GM21737 (cell line): ENCODE data around the gene SEC63.
"Not testable (repeated sequence)": the region's sequence is repeated elsewhere in the genome, so short reads cannot be mapped to it uniquely, and the experiment has no call there.

Experiments used
- ATAC-seq: cut with Tn5 transposase; IDR thresholded peaks from one replicate; pipeline ENCODE4 v1.9.1; 2021; ENCODE audit warnings: mild to moderate bottlenecking, moderate library complexity; ENCODE audit not compliant: unreplicated experiment

The SEC63 gene

DNA sequence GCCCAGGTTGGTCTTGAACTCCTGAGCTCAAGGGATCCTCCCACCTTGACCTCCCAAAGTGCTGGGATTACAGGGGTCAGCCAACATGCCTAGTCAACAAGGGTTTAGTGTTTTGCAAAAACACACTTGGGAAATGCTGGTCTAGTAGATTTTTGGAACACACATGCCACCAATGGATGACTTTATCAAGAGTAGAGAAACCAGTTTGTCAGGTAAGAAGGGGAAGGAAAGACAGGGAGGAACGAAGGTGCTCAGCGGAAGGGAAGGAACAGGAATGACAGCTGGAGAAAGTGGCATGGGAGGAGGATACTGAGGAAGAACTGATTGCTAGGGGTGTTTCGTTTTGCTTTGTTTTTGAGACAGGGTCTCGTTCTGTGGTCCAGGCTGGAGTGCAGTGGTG is 15.6 kb upstream of the SEC63 start:
- ATAC-seq, result no peak

DNA sequence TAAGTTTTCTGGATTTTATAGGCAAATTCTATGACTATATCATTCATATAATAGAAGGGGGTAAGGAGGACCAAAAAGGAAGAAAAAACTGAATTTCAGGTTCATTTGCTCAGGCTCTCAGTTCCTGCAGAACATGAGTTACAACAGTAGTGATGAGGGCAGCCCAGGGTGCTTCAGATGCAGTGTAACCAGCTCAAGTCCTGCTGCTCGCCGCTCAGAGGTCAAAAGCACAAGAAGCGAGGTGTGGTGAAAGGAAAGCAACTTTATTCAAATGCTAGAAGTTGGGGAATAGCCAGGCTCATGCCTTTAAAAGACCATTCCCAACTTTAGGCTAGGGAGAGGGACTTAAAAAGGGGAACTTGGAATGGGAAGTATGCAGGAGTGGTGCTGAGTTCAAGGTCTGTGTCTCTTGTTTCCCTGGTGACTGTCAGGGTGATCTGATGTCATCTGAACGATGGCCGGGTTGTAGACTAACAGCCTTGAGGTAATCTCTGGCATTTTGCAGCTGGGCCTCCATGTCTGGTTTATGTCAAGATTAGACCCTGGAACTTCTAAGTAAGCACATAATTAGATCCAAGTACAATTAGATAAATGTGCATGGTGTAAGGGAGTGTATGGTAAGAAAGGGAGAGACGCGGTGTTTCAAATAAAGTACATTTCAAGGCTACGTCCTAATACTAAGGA is 14.5 kb upstream of the SEC63 start:
- ATAC-seq, result no peak

DNA sequence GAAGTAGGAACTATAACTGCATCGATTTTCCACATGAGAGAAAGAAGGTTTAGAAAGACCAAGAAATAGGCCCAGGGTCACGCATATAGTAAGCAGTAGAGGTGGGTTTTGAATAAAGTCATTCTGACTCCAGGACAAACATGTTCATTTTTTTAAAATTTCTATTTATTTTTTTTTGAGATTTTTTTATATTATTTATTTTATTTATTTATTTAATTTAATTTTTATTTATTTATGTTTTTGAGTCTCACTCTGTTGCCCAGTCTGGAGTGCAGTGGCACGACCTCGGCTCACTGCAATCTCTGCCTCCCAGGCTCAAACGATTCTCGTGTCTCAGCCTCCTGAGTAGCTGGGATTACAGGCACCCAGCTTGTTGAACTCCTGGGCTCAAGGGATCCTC is 13.2 kb upstream of the SEC63 start:
- no peak for ATAC-seq

DNA sequence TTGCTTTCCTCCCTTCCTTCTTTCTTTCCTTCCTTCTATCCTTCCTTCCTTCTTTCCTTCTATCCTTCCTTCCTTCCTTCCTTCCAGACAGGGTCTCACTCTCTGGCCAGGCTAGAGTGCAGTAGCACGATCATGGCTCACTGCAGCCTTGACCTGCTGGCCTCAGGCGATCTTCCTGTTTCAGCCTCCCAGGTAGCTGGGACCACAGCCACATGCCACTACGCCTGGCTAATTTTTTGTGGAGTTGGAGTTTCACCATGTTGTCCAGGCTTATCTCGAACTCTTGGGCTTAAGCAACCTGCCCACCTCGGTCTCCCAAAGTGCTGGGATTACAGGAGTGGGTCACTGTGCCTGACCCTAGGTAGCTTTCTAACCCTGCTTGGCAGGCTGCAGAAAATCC is 12.2 kb upstream of the SEC63 start:
- ATAC-seq, result no peak

DNA sequence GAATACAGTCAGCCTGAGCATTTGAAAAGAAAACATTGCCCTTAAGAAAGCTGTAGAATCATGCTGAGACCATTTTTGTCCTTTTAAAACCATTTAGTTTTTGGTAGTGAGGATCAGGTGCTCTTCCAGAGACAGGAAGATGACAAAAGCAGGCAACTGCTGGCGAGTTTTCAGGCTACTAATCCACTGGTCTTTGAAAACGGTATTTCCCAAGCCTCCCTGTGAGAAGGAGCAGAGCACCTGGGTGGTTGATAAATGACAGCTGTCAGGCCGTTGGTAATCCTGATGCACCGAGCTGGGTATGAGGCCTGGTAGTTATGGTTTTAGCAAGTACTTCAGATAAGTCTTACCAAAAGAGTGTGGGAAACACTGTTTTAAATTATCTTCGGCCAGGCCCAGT is 10.1 kb upstream of the SEC63 start:
- ATAC-seq, result no peak

DNA sequence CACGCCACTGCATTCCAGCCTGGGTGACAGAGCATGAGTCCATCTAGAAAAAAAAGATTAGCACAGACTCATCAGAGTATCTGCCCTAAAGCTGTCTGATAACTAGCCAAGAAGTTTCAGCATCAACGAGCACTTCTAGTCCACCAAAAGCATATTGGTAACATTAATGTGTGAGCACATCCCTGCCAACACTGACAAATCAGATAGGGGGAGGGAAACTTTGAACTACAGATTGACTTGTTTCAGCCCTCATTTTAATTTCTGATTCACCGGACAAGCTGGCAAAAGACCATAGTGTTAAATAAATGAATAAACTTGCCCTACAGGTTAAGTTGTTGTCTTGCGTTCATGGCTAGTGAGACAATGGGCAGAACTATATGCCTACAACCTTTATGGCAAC is 7.7 kb upstream of the SEC63 start:
- ATAC-seq, result no peak

DNA sequence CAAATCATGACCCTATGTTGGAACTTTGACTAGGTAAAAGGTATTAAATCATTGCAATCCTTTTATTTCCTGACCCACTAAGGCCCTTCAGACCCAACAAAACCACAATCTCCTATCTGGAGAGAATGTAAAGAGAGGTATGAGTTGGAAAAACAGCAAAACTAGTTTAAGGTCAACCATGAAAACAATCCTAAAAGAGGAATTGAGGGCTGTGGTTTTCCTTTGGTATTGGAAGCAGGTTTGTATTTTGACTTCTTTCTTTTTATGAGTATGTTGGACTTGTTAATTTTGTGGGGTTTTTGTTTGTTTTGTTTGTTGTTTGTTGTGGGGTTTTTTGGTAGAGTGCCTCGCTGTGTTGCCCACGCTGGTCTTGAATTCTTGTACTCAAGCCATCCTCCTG is 4.7 kb upstream of the SEC63 start:
- ATAC-seq, result no peak

DNA sequence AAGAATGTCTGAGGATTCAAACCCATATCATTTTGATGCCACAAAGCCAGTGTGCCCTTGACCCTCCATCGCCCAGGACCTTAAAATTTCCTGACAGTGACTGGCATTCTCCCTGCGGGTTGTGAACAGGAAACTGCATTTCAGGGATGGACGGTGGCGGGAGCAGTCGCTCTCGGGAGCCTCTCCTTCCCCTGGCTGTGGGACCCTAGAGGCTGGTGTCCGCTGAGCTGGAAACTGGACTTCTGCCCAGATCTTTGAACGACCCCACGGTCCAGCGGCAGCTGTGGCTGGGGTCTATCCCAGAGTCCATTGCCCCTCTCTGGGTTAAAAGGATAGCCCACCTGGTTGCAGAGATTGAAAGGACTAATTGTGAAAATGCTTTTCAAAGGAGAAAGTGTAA is 1.4 kb upstream of the SEC63 start:
- ATAC-seq, result no peak

DNA sequence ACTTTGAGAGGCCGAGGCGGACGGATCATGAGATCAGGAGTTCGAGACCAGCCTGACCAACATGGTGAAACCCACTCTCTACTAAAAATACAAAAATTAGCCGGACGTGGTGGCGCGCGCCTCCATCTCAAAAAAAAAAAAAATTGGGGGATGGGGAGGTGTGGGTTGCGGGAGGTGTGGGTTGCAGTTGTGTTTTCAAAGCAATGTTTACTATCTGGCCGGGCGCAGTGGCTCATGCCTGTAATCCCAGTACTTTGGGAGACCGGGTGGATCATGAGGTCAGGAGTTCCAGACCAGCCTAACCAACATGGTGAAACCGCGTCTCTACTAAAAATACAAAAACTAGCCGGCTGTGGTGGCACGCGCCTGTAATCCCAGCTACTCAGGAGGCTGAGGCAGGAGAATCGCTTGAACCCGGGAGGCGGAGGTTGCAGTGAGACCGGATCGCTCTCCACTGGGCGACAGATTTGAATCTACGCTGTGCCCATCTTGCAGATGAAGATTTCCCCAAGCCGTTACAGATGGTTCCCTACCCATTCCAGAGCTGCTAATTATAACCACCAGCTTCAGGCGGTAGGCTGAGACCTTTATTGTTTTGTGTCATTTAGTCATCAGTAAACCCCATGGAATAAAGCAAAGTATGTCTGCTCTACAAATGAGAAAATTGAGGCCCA is 818 bp upstream of the SEC63 start:
- not testable (repeated sequence) for ATAC-seq

DNA sequence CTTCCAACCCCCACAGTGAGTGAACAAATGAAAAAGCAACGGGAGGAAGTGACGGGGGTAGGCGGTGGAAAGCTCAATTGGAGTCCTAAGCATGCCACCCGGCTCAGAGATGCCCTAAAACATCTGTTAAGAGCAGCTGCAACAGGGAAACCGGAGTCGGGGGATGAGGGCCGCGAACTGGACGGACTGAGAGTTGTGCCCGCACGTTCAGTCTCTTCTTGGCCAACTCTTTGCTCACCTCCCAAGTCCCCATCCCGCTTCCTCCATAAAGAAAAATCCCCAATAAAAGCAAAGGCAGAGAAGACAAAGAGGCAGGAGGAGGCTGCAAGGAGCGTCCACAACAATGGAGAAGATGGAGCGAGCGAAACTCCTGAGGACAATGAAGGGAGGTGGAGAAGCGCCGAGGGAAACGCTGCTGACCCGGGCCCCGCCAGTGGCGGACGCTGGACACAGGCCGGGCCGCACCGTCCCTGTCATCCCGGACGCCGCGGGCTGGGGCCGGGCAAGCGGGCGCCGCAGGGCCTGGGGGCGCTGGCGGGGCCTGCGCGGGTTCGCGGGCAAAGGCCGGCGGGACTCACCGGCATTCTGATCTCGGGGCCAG is 600 bp downstream of the SEC63 start:
- ATAC-seq, result peak; percentile 33

DNA sequence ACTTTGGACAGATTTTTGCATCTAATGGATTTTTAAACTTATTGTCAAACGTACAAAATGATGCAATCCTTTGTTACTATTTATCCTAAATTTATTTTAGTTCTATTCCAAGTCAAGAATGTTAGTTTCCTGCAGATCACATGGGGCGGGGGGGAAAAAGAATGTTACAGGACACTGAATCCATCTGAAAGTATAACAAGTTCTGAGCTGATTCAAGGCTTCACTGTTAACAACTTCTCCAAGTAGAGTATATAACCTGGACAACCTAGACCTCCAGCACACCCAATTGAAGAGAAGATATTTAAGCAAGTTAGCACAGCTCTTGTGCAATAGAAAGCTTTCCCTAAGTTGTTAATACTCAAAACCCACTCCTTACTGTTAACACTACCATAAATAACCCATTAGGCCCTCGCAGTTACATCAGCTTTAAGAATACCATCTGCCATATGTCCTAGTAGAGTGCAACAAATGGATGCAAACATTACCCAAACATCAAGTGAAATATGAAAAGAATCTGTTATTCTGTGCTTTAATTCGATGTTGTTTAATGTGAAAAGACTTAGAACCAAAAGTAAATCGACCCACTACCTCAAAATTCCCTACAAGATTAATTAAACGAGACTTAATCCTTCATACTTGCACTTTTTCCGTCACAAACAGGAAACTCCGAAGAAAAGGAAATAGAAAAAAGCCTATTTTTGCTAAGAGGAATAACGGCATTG is 1.3 kb downstream of the SEC63 start:
- ATAC-seq, result no peak

DNA sequence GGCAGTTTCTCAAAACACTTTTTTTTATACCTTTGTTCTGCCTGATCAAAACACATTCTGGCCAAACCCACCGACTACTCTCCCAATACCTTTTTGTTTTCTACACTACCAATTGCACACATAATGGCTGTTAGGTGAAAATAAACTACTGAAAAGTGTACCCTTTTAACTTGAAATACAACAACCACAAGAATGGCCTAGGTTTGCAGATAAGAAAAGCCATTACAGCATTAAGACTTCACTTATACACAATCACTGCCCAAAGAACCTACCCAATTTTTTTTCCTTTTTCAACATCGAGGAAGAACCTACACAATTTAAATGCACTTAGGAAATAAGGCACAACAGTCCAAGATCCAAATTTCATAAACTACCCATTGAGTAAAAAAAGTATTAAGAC is 1.8 kb downstream of the SEC63 start:
- ATAC-seq, result no peak

DNA sequence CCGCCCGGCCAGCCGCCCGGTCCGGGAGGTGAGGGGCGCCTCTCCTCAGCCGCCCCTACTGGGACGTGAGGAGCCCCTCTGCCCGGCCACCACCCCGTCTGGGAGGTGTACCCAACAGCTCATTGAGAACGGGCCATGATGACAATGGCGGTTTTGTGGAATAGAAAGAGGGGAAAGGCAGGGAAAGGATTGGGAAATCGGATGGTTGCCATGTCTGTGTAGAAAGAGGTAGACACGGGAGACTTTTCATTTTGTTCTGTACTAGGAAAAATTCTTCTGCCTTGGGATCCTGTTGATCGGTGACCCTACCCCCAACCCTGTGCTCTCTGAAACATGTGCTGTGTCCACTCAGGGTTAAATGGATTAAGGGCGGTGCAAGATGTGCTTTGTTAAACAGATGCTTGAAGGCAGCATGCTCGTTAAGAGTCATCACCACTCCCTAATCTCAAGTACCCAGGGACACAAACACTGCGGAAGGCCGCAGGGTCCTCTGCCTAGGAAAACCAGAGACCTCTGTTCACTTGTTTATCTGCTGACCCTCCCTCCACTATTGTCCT is 4.1 kb downstream of the SEC63 start:
- not testable (repeated sequence) for ATAC-seq

DNA sequence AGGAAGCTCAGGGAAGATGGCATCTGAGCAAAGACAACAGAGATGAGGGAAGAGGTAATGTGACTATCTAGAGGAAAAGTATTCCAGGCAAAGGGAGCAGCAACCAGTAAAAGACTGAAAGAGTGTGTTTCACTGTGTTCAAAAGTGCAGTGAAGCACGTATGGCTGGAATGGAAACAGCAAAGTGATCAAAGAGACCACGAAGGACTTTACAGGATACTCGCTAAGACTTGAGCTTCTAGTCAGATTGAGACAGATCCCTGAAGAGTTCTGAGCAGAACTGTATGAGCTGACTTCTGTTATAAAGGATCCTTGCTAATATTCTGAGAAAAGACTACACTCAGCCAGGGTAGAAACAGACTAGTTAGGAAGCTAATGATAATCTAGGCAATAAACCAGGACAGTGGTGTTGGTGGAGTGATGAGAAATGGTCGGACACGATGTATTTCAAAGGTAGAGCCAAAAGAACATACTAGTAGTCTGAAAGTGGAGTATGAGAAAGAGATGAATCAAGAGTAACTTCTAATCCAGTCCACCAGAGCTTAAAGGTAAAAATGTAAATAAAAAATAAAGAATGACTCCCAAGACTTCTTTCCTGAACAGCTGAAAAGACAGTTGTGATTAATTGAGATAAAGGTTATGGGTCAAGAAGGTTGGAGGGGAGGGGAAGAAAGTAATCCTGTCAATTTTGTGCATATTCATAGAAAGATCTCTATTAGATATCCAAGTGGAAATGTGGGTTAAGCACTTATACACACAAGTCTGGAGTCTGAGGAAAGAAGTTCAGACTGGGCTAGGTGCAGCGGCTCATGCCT is 14.2 kb downstream of the SEC63 start:
- no peak for ATAC-seq

DNA sequence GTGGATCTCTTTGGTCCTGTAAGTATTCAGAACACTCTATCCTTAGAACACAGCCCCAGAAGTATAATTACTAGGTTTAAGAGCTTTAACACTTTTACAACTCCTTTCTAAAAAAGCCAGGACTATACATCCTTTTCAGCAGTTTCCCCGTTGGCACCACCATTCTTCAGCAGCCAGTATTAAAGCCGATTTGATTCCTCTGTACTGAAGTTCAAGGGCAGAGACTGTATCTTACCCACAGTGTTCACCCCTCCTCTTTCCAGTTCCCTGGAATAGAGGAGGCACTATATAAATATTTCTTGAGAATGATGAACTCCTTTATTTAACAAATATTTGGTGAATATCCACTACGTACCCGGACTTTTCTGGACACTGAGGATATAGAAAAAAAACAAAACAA is 15.9 kb downstream of the SEC63 start:
- no peak for ATAC-seq

DNA sequence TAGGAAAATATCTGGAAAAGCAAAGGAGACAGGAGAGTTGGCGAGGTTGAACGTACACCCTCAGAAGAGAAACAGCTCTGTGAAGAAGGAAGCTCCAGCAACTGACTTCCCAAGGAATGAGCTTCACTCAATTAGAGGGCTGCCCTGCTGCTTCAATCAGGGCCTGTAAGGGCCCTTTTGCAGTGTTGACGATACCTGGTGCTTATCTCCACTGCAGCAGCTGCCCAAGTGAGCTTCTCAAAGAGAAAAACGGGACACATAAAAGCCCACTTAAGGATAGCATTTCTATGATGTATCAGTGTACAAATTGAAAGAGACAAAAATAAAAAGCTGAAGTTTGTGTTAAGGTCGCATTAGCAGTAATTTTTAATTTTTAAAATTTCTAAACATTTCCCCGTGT is 16.4 kb downstream of the SEC63 start:
- no peak for ATAC-seq

DNA sequence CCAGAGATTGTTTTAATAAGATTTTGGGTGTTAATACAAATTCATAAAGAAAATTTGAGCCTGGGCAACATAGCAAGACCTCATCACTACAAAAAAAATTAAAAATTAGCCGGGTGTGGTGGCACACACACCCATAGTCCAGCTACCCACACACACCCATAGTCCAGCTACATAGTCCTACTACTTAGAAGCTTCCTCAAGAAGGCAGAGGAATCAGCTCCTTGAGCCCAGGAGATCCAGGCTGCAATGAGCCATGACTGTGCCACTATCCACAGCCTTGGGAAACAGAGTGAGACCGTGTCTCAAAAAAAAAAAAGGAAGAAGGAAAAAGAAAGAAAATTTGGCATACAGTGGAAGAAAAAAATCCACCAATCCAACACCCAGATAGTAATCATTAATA is 16.8 kb downstream of the SEC63 start:
- ATAC-seq, result no peak

DNA sequence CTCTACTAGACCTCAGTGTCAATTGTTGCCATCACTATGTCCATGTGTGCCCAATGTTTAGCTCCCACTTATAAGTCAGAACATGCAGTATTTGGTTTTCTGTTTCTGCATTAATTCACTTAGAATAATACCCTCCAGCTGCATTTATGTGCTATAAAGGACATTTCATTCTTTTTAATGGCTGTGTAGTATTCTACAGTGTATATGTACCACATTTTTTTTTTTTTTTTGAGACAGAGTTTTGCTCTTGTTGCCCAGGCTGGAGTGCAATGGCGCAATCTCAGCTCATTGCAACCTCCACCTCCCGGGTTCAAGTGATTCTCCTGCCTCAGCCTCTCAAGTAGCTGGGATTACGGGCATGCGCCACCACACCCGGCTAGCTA is 21.1 kb downstream of the SEC63 start:
- not testable (repeated sequence) for ATAC-seq

DNA sequence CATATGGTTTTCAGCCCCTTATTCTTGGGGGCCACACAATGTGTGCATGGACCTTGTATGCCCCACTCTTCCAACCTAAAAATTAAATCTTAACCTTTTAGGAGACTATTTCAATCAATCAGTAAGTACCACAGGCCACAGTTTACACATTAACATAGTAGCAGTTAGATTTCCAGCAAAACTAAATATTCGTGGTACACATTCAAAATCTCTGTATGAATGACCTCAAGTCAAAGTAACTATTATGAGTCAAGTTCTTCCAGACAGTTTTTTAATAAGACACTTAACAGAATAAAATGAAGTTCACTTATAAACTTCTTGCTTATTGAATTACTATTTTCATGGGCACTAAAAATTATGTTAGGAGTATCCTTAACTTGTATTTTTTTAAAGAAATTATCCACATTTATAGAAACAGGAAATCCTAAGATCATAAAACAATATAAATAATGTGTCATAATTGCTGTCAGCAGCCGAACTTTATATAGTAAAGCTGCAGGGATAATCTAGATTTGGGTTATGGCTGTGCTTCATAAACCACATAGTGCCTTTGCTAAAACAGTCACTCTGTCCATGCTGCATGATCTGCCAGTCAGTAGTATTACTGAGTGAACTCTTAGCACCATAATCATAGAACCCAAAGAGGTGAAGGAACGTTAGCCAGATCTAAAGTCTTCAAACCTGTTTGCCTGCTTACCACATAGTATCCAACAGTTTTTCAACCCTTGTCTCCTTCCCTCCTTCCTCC is 21.7 kb downstream of the SEC63 start:
- no peak for ATAC-seq

DNA sequence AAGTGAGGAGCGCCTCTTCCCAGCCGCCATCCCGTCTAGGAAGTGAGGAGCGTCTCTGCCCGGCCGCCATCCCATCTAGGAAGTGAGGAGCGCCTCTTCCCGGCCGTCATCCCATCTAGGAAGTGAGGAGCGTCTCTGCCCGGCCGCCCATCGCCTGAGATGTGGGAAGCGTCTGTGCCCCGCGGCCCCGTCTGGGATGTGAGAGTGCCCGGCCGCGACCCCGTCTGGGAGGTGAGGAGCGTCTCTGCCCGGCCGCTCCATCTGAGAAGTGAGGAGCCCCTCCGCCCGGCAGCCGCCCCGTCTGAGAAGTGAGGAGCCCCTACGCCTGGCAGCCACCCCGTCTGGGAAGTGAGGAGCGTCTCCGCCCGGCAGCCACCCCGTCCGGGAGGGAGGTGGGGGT is 23.8 kb downstream of the SEC63 start:
- not testable (repeated sequence) for ATAC-seq
